Measurements from ENCODE around the gene PQBP1.
A peak's percentile ranks its signal among the peaks of the same experiment; 100 is the strongest.

Gene PQBP1

DNA sequence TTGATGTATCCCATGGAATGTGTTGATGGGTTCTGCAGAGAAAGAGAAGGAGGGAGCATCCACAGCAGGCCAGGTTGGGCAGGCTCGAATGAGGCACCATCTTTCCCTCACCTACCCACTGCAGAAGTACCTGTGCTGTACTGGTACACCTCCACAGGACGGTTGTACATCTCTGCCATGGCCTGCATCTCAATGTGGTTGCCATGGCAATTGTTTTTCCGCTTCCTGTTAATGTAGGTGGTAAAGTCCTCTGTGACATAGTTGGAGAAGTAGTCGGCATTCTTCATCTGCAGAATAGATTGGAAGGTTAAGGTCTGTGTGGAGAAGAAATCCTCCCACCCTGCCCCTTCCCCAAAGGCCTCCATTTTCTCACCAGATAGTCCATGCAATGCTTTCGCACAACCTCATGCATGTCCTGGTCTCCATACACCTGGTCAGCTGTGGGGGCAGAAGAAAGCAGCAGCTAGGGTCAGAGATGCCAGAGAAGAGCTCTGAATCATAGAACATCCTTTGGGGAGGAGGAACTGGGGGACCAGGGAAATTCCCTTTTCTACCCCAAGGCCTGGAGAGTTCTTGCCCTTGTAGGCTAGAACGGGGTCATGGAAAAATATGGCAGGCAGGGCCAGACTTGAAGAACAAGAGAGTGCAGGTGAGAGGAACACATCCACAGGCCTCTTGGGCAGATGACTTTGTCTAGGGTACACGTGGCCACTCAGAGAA, 37.0 kb downstream of the PQBP1 start:
- no peak overlapping the region for H3K4me3 ChIP-seq (replicated peaks; ENCODE audit: insufficient read depth, low read length)
- H3K27me3 ChIP-seq (ENCODE audit: insufficient read depth, poor library complexity, severe bottlenecking), result no peaks in the 10 kb centered on the region
- TF ChIP-seq, protein P1, sequence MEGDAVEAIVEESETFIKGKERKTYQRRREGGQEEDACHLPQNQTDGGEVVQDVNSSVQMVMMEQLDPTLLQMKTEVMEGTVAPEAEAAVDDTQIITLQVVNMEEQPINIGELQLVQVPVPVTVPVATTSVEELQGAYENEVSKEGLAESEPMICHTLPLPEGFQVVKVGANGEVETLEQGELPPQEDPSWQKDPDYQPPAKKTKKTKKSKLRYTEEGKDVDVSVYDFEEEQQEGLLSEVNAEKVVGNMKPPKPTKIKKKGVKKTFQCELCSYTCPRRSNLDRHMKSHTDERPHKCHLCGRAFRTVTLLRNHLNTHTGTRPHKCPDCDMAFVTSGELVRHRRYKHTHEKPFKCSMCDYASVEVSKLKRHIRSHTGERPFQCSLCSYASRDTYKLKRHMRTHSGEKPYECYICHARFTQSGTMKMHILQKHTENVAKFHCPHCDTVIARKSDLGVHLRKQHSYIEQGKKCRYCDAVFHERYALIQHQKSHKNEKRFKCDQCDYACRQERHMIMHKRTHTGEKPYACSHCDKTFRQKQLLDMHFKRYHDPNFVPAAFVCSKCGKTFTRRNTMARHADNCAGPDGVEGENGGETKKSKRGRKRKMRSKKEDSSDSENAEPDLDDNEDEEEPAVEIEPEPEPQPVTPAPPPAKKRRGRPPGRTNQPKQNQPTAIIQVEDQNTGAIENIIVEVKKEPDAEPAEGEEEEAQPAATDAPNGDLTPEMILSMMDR (IDR thresholded peaks at IDR 0.05; ENCODE audit: insufficient read depth, low read length), result no peak
- no peak for TF ChIP-seq POLR2AphosphoS5 (IDR thresholded peaks at IDR 0.05; ENCODE audit: low read depth)
- TF ChIP-seq, protein P2, sequence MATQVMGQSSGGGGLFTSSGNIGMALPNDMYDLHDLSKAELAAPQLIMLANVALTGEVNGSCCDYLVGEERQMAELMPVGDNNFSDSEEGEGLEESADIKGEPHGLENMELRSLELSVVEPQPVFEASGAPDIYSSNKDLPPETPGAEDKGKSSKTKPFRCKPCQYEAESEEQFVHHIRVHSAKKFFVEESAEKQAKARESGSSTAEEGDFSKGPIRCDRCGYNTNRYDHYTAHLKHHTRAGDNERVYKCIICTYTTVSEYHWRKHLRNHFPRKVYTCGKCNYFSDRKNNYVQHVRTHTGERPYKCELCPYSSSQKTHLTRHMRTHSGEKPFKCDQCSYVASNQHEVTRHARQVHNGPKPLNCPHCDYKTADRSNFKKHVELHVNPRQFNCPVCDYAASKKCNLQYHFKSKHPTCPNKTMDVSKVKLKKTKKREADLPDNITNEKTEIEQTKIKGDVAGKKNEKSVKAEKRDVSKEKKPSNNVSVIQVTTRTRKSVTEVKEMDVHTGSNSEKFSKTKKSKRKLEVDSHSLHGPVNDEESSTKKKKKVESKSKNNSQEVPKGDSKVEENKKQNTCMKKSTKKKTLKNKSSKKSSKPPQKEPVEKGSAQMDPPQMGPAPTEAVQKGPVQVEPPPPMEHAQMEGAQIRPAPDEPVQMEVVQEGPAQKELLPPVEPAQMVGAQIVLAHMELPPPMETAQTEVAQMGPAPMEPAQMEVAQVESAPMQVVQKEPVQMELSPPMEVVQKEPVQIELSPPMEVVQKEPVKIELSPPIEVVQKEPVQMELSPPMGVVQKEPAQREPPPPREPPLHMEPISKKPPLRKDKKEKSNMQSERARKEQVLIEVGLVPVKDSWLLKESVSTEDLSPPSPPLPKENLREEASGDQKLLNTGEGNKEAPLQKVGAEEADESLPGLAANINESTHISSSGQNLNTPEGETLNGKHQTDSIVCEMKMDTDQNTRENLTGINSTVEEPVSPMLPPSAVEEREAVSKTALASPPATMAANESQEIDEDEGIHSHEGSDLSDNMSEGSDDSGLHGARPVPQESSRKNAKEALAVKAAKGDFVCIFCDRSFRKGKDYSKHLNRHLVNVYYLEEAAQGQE (IDR thresholded peaks at IDR 0.05; ENCODE audit: insufficient replicate concordance, low read depth), result no peak
- H3K27ac ChIP-seq (replicated peaks), result 0 out of 2 replicates have a peak overlapping the region, but pooled peaks have one; percentile 27
- no peak for DNase-seq (ENCODE audit: low read depth in 1 of 2, low spot score in 1 of 2)

DNA sequence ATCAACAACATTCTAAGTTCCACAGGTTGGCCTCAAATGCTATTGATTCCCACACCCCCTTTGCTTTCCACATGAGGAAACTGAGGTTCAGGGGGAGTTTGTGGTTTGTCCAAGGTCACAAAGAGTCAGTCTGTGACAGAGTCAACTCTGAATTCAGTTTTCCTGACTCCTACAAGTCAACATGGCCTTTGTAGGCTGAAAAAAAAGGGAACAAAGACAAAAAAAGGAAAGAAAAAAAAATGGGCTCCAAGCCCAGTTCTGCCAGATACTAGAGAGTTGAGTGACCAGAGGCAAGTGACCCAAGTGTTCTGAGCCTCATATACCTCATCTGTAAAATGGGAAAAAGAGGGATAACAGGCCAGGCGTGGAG, 37.6 kb downstream of the PQBP1 start:
- no peak overlapping the region for H3K4me3 ChIP-seq (replicated peaks; ENCODE audit: insufficient read depth, low read length)
- no peak for TF ChIP-seq SPI1 (IDR thresholded peaks at IDR 0.05; ENCODE audit: borderline replicate concordance, low read depth)
- TF ChIP-seq, protein P2 (IDR thresholded peaks at IDR 0.05; ENCODE audit: insufficient replicate concordance, low read depth), result no peak
- TF ChIP-seq, protein P1 (IDR thresholded peaks at IDR 0.05; ENCODE audit: insufficient read depth, low read length), result no peak
- TF ChIP-seq POLR2AphosphoS5 (IDR thresholded peaks at IDR 0.05; ENCODE audit: low read depth), result no peak
- no peak for TF ChIP-seq GABPA (IDR thresholded peaks at IDR 0.05; ENCODE audit: low read depth)
- 0 out of 2 replicates have a peak overlapping the region, but pooled peaks have one; percentile 27 for H3K27ac ChIP-seq (replicated peaks)
- no peaks in the 10 kb centered on the region for H3K27me3 ChIP-seq (ENCODE audit: insufficient read depth, poor library complexity, severe bottlenecking)
- no peak for DNase-seq (ENCODE audit: low read depth in 1 of 2, low spot score in 1 of 2)

DNA sequence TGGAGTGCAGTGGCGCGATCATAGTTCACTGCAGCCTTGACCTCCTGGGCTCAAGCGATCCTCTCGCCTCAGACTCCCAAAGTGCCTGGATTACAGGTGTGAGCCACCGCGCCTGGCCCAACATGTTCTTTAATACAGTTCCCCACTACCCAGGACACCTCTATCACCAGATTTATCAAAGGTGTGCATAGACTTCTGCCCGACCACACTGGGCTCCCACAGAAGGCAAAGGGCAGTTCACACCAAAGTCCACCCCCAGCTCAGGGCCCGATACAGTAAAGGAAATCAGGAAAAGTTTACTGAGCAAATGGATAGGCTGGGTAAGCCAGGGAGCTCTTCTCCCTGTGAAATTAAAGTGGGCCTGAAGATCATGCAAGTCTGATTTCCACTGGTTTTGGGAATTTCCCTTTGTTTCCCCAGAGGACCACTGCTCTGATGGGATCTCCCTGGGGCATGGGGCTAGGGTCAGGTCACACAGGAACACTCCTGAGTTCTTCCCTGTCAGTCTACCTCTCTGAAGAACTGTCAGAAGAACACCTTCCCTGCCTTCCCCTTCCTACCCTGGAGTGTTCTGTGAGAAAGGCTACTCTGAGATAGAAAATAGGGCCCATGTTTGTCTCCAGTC, 38.8 kb downstream of the PQBP1 start:
- Histone ChIP-seq H3K27me3 (ENCODE audit: insufficient read depth, poor library complexity, severe bottlenecking) (no peaks in the 10 kb centered on the region), H3K4me3 (replicated peaks; ENCODE audit: insufficient read depth, low read length) (no peak overlapping the region), H3K27ac (replicated peaks) (peak overlapping the region; percentile 89)
- TF ChIP-seq, protein P1 (IDR thresholded peaks at IDR 0.05; ENCODE audit: insufficient read depth, low read length), result no peak
- TF ChIP-seq GABPA (IDR thresholded peaks at IDR 0.05; ENCODE audit: low read depth) (no peak), SPI1 (IDR thresholded peaks at IDR 0.05; ENCODE audit: borderline replicate concordance, low read depth) (no peak), POLR2AphosphoS5 (IDR thresholded peaks at IDR 0.05; ENCODE audit: low read depth) (no peak)
- TF ChIP-seq, protein P2 (IDR thresholded peaks at IDR 0.05; ENCODE audit: insufficient replicate concordance, low read depth), result no peak
- DNase-seq (ENCODE audit: low read depth in 1 of 2, low spot score in 1 of 2), result no peak
